ENCODE measurements around the gene MAST4.

Gene MAST4

GRCh38 chr5:66652818-66653217 is 56.6 kb downstream of the MAST4 start:
- Mint-ChIP-seq H3K4me3 (no peak overlapping the region), H3K4me1 (no peaks in the 10 kb centered on the region), H3K36me3 (ENCODE audit: low read depth) (no peaks in the 10 kb centered on the region)

DNA sequence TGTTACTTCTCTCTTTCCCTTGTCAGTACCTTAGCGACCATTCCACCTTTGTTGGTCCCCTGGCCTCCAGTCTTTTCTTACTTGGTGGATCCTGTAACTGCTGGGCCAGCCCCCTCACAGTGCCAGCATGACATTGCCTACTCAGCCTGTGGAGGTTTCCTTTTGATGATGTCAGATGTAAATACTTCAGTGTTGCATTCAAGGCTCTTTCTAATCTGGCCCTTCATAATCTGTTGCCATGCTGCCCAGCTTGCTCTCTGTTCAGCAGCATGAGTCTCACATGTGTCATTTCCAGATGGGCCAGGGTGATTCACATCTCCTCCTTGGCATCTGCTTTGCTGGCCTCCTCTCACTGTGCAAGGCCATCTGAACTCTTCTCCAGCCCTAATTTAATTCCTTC is 57.1 kb downstream of the MAST4 start:
- Mint-ChIP-seq H3K4me3 (no peak overlapping the region), H3K9me3 (peaks cover 3% of the 10 kb centered on the region), H3K36me3 (ENCODE audit: low read depth) (no peaks in the 10 kb centered on the region), H3K4me1 (no peaks in the 10 kb centered on the region), H3K27ac (no peak overlapping the region), H3K27me3 (ENCODE audit: low read depth) (no peaks in the 10 kb centered on the region)
- no peak for TF ChIP-seq CTCF (IDR thresholded peaks at IDR 0.05; ENCODE audit: unreplicated experiment in 3 of 3)

More at GRCh38 chr5:66652818-66653217, 56.6 kb downstream of the MAST4 start:
- peaks cover 3% of the 10 kb centered on the region for H3K9me3 Mint-ChIP-seq
- no peak overlapping the region for H3K27ac Mint-ChIP-seq
- H3K27me3 Mint-ChIP-seq (ENCODE audit: low read depth): no peaks in the 10 kb centered on the region
- TF ChIP-seq CTCF (IDR thresholded peaks at IDR 0.05; ENCODE audit: unreplicated experiment in 3 of 3): no peak

DNA sequence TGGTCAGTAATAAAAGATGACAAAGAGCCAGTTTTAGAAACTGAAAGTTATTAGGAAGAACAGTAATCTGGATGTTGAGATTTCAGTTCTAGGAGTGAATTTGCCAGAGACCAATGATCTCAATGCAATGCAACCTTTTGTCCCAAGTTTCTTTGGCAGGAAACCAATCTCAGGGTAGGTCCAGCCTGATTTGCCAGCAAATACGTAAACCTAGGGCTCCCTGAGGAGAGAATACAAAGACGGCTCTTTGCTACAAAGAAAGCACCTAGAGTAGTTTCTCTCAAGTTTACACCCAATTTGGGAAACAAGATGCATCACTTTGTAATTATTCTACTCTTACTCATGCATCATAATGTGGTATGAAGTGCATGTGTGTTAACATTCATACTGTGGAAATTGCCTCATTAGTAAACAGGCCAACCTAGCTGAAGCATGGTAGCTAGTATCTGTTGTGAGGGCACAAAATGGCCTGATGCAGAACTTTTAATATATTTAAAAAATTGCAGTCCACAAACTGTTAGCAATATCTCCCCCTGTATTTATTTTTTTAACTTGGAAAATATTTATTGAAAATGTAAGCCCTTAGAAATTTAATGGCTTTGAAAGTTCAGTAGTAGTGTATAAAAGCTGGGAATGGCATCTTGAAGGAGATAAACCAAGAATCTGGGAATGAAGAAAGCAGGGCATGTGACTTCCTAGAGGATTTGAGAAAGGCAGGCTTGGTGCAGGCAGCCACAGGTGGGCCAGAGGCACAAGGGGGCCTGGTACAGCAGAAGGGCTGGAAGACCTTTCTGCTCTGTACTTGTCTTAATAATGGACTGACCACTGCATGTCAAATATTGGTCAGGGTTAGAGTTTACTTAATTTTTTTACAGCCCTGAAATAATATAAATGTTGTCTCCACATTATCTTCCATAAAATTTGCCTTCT is 59.5 kb downstream of the MAST4 start:
- Mint-ChIP-seq H3K4me1 (no peaks in the 10 kb centered on the region), H3K36me3 (ENCODE audit: low read depth) (no peaks in the 10 kb centered on the region), H3K27ac (no peak overlapping the region), H3K4me3 (no peak overlapping the region), H3K27me3 (ENCODE audit: low read depth) (no peaks in the 10 kb centered on the region), H3K9me3 (peaks cover 3% of the 10 kb centered on the region)
- TF ChIP-seq CTCF (IDR thresholded peaks at IDR 0.05; ENCODE audit: unreplicated experiment in 3 of 3): no peak

GRCh38 chr5:66658516-66658915 is 62.3 kb downstream of the MAST4 start:
- no peaks in the 10 kb centered on the region for H3K9me3 Mint-ChIP-seq
- H3K36me3 Mint-ChIP-seq (ENCODE audit: low read depth): no peaks in the 10 kb centered on the region
- peaks cover 4% of the 10 kb centered on the region for H3K4me1 Mint-ChIP-seq
- no peak overlapping the region for H3K4me3 Mint-ChIP-seq
- no peaks in the 10 kb centered on the region for H3K27me3 Mint-ChIP-seq (ENCODE audit: low read depth)
- TF ChIP-seq CTCF (IDR thresholded peaks at IDR 0.05; ENCODE audit: unreplicated experiment in 3 of 3): no peak
- H3K27ac Mint-ChIP-seq: no peak overlapping the region

DNA sequence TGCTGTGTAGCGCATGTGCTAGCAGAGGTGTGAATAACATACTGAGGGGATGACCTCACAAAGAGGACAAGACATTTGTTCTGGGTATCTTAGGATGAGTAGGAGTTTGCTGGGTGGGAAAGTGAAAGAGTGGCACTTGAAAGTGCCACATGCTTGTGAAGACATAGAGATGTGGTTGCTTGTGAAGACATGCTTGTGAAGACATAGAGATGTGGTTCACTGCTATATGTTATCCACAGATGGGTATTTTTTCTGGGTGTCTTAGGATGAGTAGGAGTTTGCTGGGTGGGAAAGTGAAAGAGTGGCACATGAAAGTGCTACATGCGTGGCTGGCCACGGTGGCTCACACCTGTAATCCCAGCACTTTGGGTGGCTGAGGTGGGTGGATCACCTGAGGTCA is 63.6 kb downstream of the MAST4 start:
- H3K4me1 Mint-ChIP-seq: peaks cover 4% of the 10 kb centered on the region
- no peak overlapping the region for H3K4me3 Mint-ChIP-seq
- H3K27me3 Mint-ChIP-seq (ENCODE audit: low read depth): no peaks in the 10 kb centered on the region
- no peaks in the 10 kb centered on the region for H3K9me3 Mint-ChIP-seq
- TF ChIP-seq CTCF (IDR thresholded peaks at IDR 0.05; ENCODE audit: unreplicated experiment in 3 of 3): no peak
- H3K27ac Mint-ChIP-seq: no peak overlapping the region
- H3K36me3 Mint-ChIP-seq (ENCODE audit: low read depth): no peaks in the 10 kb centered on the region

- H3K9me3 Mint-ChIP-seq: no peaks in the 10 kb centered on the region
- no peaks in the 10 kb centered on the region for H3K27me3 Mint-ChIP-seq (ENCODE audit: low read depth)
- TF ChIP-seq CTCF (IDR thresholded peaks at IDR 0.05; ENCODE audit: unreplicated experiment in 3 of 3): no peak
- no peak overlapping the region for H3K4me3 Mint-ChIP-seq
- no peaks in the 10 kb centered on the region for H3K36me3 Mint-ChIP-seq (ENCODE audit: low read depth)
- peaks cover 4% of the 10 kb centered on the region for H3K4me1 Mint-ChIP-seq
- H3K27ac Mint-ChIP-seq: no peak overlapping the region
Observed at GRCh38 chr5:66660396-66660795, 64.2 kb downstream of the MAST4 start.

Measured in nephron (organoid).